IPS DF 6.9 (cell line): ENCODE data around the gene PREX1.
"Not testable (repeated sequence)": the region's sequence is repeated elsewhere in the genome, so short reads cannot be mapped to it uniquely, and the experiment has no call there.

Source experiments
- DNase-seq: peaks from one replicate; pipeline ENCODE4 v3.0.0-alpha.2; 2013; ENCODE audit warnings: low read depth, low spot score
- H3K27ac ChIP-seq: one replicate; pipeline ENCODE4 v1.5.1; 2013; ENCODE audit warnings: low read length, control low read depth
- H3K27me3 ChIP-seq: 2 replicates; pipeline ENCODE4 v1.6.1; 2013; ENCODE audit warnings: mild to moderate bottlenecking, low read length; ENCODE audit not compliant: control insufficient read depth, insufficient read depth
- H3K36me3 ChIP-seq: 2 replicates; pipeline ENCODE4 v1.6.1; 2013; ENCODE audit warnings: low read length; ENCODE audit not compliant: control insufficient read depth, insufficient read depth
- H3K4me1 ChIP-seq: 2 replicates; pipeline ENCODE4 v1.6.1; 2013; ENCODE audit warnings: low read length; ENCODE audit not compliant: control insufficient read depth, insufficient read depth
- H3K4me3 ChIP-seq: 2 replicates; pipeline ENCODE4 v1.5.1; 2013; ENCODE audit warnings: mild to moderate bottlenecking, low read length
- H3K9me3 ChIP-seq: 2 replicates; pipeline ENCODE4 v1.6.1; 2013; ENCODE audit warnings: low read length, inconsistent platforms; ENCODE audit not compliant: control insufficient read depth, insufficient read depth
- WGBS: extraction: QIAGEN DNeasy Blood & Tissue Kit; methylation state at CpG from one replicate; pipeline ENCODE4 v1.1.7; 2013; ENCODE audit warnings: mixed read lengths, missing lambda C conversion rate; ENCODE audit not compliant: insufficient read length, insufficient coverage; 5-methylcytosine and 5-hydroxymethylcytosine counted together

Gene PREX1

DNA sequence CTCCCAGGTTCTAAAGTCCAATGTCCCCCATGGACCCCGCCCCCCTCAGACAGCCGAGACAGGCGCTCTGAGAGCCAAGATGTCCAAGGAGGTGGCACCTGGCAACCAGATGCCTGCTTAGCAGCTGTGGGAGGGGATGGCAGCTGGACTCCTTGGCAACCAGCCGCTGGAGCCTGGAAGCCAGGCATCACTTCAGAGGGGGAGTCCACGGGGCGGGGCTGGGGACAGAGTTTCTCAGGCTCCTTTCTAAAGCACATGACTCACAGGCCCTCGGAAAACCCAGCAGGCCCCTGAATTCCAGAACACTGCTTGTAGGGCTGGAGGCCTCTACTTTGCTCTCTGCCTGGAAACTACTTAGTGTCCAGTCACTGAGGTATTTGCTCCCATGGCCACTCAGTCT lies 51.5 kb downstream of the PREX1 start:
- H3K36me3 ChIP-seq: no peaks in the 10 kb centered on the region
- H3K27ac ChIP-seq: no peak overlapping the region
- H3K9me3 ChIP-seq: no peaks in the 10 kb centered on the region
- no peaks in the 10 kb centered on the region for H3K27me3 ChIP-seq
- no peak for DNase-seq
- H3K4me1 ChIP-seq: no peaks in the 10 kb centered on the region
- no peak overlapping the region for H3K4me3 ChIP-seq
- no CpG with 5 or more reads among the region's 7 CpGs for WGBS

DNA sequence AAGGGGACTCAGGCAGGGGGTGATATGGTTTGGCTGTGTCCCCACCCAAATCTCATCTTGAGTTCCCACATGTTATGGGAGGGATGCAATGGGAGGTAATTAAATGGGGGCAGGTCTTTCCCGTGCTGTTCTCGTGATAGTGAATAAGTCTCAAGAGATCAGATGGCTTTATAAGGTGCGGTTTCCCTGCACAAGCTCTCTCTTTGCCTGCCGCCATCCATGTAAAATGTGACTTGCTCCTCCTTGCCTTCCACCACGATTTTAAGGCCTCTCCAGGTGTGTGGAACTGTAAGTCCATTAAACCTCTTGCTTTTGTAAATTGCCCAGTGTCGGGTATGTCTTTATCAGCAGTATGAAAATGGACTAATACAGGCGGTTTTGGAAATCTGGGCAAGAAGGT lies 52.3 kb downstream of the PREX1 start:
- H3K9me3 ChIP-seq, H3K4me1 ChIP-seq, H3K4me3 ChIP-seq, H3K27me3 ChIP-seq, H3K36me3 ChIP-seq, DNase-seq, H3K27ac ChIP-seq: not testable (repeated sequence)
- WGBS: no CpG with 5 or more reads among the region's 7 CpGs

DNA sequence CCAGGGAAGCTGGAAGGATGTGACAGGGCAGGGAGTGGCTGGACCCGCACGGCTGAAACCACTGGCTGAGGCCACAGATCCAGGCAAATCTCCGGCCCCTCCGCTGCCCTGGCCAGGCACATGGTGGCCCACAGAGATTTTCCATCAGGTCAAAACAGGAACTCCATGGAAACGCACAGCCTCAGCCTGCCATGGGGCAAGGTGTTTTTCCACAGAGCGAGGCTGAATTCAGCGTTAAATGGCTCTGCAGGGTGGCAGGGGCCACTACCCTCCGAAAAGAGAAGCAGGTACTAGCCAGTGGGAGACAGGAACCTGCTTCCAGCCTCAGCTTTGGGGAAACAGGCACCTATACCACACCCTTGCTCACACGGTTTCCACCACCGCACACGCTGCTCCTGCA lies 53.1 kb downstream of the PREX1 start:
- no CpG with 5 or more reads among the region's 11 CpGs for WGBS
- H3K4me3 ChIP-seq: no peak overlapping the region
- no peak for DNase-seq
- H3K9me3 ChIP-seq: no peaks in the 10 kb centered on the region
- no peaks in the 10 kb centered on the region for H3K27me3 ChIP-seq
- H3K36me3 ChIP-seq: no peaks in the 10 kb centered on the region
- no peaks in the 10 kb centered on the region for H3K4me1 ChIP-seq
- H3K27ac ChIP-seq: no peak overlapping the region

DNA sequence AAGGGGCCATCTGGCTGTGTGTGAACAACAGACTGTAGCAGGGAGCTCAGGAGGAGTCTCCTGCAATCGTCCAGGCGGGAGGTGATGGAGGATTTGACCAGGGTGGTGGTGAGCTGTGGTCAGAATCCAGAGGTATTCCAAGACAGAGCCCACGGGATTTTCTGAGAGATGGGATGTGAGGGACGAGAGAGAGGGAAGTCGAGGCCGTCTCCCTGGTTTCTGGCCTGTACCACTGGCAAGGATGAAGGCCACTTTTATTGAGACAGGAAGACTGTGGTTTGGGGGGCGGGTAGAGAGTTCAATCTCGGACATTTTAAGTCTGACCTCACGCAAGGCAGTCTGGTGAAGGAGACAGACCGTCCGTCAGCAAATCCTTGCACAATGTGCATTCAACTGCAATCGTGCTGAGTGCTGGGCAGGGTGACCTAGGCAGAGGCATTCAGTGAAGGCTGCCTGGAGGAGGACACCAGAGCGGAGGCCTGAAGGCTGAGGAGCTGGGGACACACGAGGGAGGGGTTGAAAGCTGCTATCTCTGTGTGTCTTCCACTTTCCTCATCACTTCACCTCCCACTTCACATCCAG lies 53.9 kb downstream of the PREX1 start:
- Histone ChIP-seq H3K4me1 (no peaks in the 10 kb centered on the region), H3K27ac (no peak overlapping the region), H3K36me3 (no peaks in the 10 kb centered on the region), H3K27me3 (no peaks in the 10 kb centered on the region), H3K4me3 (no peak overlapping the region), H3K9me3 (no peaks in the 10 kb centered on the region)
- WGBS: no CpG with 5 or more reads among the region's 14 CpGs
- no peak for DNase-seq

DNA sequence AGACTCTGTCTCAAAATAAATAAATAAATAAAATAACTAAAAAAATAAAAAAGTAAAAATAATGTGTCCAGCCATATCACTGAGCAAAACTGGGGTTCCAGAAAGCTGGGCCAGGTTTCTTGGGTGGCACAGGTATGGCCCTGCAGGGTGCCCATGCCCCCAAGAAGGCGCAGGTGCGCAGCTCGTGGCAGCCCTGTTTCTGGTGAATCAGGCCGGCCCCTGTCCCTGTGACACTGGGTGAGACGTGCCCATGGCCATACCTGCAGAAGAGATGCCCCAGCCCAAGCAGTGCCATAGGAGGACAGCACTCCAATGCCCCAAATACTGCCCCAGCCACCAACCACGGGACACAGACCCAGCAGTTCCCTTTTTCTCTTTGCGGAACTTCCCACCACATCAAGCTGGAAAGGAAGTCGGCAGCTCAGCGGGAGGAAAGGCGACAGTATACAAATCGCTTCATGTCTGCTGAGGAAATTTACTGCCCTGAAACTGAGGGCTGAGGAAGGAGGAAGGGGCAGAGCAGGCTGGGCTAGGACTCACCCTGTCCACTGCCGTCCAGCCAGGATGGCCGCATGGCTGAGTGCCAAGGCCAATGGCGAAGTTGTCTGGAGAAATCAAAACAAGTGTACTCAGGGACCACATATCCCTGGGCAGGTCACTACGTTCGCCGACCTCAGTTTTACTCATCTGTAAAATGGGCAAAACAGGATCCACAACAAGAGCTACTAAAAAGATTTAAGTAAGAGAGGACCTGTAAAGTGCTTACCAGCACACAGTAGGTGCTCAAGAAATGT lies 55.4 kb downstream of the PREX1 start:
- no peak for DNase-seq
- no CpG with 5 or more reads among the region's 17 CpGs for WGBS
- Histone ChIP-seq H3K27ac (no peak overlapping the region), H3K27me3 (no peaks in the 10 kb centered on the region), H3K9me3 (no peaks in the 10 kb centered on the region), H3K4me3 (no peak overlapping the region), H3K4me1 (no peaks in the 10 kb centered on the region), H3K36me3 (no peaks in the 10 kb centered on the region)

DNA sequence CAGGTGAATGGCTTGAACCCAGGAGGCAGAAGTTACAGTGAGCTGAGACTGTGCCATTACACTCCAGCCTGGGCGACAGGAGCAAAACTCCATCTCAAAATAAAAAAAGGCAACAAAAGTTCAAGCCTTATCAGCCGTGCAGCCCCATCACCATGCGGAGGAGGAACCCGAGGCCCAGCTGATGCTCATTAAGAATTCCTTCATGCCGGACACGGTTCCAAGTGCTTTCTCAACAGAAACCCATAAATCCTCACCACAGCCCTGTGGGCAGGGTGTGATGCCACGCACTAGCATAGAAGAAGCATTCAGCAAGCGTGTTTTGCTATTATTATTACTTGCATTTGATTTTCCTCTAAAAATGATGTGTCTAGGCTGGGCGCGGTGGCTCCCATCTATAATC lies 56.3 kb downstream of the PREX1 start:
- Histone ChIP-seq H3K27me3 (no peaks in the 10 kb centered on the region), H3K36me3 (no peaks in the 10 kb centered on the region), H3K4me3 (no peak overlapping the region), H3K9me3 (no peaks in the 10 kb centered on the region), H3K27ac (no peak overlapping the region), H3K4me1 (no peaks in the 10 kb centered on the region)
- no CpG with 5 or more reads among the region's 10 CpGs for WGBS
- no peak for DNase-seq

DNA sequence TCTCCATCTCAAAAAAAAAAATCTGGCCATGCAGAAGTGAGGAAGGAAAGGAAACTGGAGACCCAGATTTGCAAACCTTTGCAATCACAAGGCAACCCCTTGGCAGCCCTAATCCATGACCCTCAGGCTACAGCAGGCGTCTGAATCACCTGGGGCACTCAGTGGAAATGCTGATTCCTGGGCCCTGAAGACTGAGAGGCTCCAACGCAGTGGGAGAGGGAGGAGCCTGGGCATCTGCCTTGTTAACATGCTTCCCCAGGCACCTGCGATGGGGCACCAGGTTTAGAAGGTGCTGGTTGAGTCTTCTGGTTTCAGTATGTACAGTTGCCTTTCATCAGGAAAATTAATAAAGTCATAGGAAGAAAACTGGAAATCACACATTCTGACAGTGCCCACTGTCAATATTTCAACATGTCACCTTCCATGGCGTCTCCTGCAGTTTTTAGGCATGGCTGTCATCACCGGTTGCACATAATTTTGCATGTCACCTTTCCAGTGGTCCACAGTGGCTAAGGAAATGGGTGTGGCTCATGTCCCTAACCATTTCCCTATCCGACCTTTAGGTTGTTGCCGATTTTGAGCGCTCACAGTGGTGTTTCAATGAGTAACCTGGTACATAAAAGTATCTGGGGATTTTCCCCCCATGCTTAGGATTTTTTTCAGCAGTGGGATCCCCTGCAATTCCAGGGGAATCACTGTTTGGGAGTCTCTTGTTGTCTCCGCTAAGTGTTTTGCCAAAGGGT lies 56.9 kb downstream of the PREX1 start:
- no peak overlapping the region for H3K27ac ChIP-seq
- H3K9me3 ChIP-seq: no peaks in the 10 kb centered on the region
- H3K4me3 ChIP-seq: no peak overlapping the region
- no peak for DNase-seq
- WGBS: no CpG with 5 or more reads among the region's 9 CpGs
- no peaks in the 10 kb centered on the region for H3K4me1 ChIP-seq
- H3K27me3 ChIP-seq: no peaks in the 10 kb centered on the region
- H3K36me3 ChIP-seq: no peaks in the 10 kb centered on the region

DNA sequence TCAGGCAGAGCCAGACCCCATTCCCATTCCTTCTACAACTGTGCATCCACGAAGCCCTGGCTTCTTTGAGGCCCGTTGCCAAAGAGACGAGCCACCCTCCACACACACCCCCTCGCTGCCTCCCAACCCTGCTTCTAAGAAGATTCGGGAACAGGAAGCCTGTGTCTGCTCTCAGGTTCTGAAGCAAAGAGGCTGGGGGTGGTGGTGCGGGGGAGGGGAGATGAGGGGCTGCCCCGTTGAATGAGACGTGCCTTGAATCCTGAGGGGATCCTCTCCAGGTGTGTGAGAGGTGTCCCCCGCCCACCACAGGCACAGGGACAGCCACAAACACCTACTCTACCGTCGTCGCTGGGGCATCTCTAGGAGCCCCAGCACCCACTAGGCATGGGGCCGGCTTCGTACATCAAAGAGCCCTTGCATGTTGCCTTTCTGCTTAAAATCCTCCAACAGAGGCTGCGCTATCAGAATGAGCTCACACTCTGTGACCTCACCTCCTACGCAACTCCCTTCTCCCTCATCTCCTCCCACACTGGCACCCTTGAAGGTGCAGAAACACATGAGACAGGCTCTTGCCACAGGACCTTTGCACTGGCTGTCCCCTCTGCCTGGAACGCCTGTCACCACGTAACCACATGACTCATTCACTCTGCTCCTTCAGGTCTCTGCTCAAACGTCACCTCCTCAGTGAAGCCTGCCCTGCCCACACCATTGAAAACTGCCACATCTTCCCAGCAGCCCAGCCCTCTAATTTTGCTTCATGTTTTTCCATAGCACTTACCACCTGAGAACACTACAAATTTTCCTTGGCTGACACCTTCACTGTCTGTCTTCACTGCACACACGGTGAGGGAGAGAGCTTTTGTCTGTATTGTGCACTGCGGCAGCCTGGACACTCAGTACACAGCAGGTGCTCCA lies 58.5 kb downstream of the PREX1 start:
- Histone ChIP-seq H3K27ac (no peak overlapping the region), H3K4me1 (no peaks in the 10 kb centered on the region), H3K36me3 (no peaks in the 10 kb centered on the region), H3K4me3 (no peak overlapping the region), H3K27me3 (no peaks in the 10 kb centered on the region), H3K9me3 (no peaks in the 10 kb centered on the region)
- WGBS: no CpG with 5 or more reads among the region's 21 CpGs
- DNase-seq: no peak

DNA sequence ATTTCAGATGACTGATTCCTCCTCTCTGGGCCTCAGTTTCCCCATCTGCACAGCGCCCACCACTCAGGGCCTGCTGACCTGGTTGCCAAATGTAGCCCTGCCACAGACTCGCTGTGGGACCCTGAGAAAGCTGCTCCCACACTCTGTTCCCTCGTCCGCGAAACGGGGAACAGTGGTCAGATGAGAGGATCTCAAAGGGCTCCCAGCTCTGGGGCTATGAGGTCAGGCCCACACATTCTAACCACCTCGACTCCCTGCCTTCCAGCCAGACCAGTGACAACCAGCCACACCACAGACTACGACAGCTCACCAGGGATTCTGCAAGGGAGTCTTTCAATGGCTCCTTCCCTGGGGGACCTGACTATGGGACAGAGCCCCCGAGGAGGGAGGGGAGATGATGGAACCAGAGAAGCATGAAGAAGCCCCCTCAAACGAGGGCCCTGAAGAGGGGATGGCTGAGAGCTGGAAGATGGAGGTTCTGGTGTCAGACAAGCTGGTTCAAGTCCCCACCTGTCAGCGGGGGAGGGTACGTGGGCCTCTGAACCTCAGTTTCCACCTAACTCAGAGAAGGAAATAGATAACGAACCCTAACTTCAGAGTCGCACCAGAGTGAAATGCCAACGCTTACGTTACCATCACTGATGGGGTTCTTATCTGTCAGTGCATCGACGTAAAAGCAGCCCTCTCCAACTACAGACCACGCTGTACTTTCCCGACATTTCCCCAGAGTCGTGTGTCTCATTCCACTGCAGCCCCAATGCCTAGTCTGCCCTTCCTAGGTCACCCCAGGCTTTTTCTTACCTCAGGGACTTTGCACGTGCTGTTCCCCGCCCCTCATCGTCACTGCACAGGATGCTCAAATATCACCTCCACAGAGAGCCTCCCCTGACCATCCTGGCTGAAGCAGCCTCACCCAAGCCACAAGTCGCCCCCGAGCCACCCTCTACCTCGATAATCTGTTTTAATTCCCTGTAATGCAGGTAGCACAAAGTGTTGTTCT lies 60.5 kb downstream of the PREX1 start:
- no peak for DNase-seq
- no peak overlapping the region for H3K27ac ChIP-seq

More for the DNA sequence above, 60.5 kb downstream of the PREX1 start:
- Histone ChIP-seq H3K4me3 (no peak overlapping the region), H3K9me3 (no peaks in the 10 kb centered on the region), H3K36me3 (no peaks in the 10 kb centered on the region), H3K4me1 (no peaks in the 10 kb centered on the region), H3K27me3 (no peaks in the 10 kb centered on the region)
- no CpG with 5 or more reads among the region's 27 CpGs for WGBS
